GM12878 (cell line): Measurements from ENCODE around the gene PCSK1. TPM values are rescaled to one million over a fixed set of nuclear protein-coding genes. Genes with fewer than 3 reads are reported as not detected.

Experiments
- ATAC-seq: fragments of 200-7000 bp; cut with Tn5 transposase; 3 replicates; pipeline ENCODE4 v1.9.1; 2020; ENCODE audit warnings: mild to moderate bottlenecking, moderate library complexity
- BruUV-seq: library from RNA; stranded (reverse); fragments of 400-500 nt; replicated peaks from 2 replicates; lab custom pipeline; 2021; lab: Mats Ljungman, UMichigan
- CTCF ChIA-PET: fragments of 300-600 bp; sonication (Branson Sonifier 250); formaldehyde crosslinking; extraction: SDS; loops from one replicate; lab custom pipeline; 2021; ENCODE audit warnings: inconsistent platforms; lab: Yijun Ruan, JAX
- POLR2A ChIA-PET: fragments of 350-600 bp; formaldehyde crosslinking; extraction: SDS; loops from one replicate; lab custom pipeline; 2021; ENCODE audit warnings: inconsistent platforms; lab: Charles Lee
- RAD21 ChIA-PET: fragments of 300-600 bp; sonication (Branson Sonifier 250); formaldehyde crosslinking; loops from one replicate; lab custom pipeline; 2023; ENCODE audit warnings: antibody characterized with exemption; ENCODE audit not compliant: unreplicated experiment; lab: Charles Lee
- SMC1A ChIA-PET: fragments of 300-600 bp; sonication (Branson Sonifier 250); formaldehyde crosslinking; loops from one replicate; lab custom pipeline; 2023; ENCODE audit not compliant: unreplicated experiment, uncharacterized antibody; lab: Charles Lee
- DNase-seq: peaks from one replicate; pipeline ENCODE4 v3.0.0-alpha.2; 2011; ENCODE audit warnings: low read depth, low spot score
- FAIRE-seq: peaks from 3 replicates; lab custom pipeline; 2011; peaks lifted over from hg19 to GRCh38; lab: Jason Lieb, UNC
- H2AFZ ChIP-seq: 2 replicates; pipeline ENCODE4 v1.6.0; 2011; ENCODE audit warnings: low read depth, low read length, control low read depth; ENCODE audit not compliant: control insufficient read depth
- H3K27ac ChIP-seq: 2 replicates; pipeline ENCODE4 v1.5.1; 2011; ENCODE audit warnings: control low read depth; ENCODE audit not compliant: control insufficient read depth, insufficient read depth
- H3K27me3 ChIP-seq, 2 experiments: replicated peaks in 1 of 2; 2 replicates each; pipeline versions ENCODE4 v1.6.0 to v1.6.1; 2011; ENCODE audit warnings: low read length in 1 of 2; ENCODE audit not compliant: control insufficient read depth in 2 of 2, insufficient read depth in 2 of 2
- H3K36me3 ChIP-seq, 2 experiments: 2 replicates each; pipeline ENCODE4 v1.5.1; 2011; ENCODE audit warnings: low read length in 1 of 2; ENCODE audit not compliant: control insufficient read depth in 2 of 2, insufficient read depth in 2 of 2
- H3K4me1 ChIP-seq: 2 replicates; pipeline ENCODE4 v1.6.1; 2011; ENCODE audit warnings: mild to moderate bottlenecking, low read length, moderate library complexity, mixed read lengths; ENCODE audit not compliant: control insufficient read depth, insufficient read depth
- H3K4me2 ChIP-seq: 2 replicates; pipeline ENCODE4 v1.6.0; 2011; ENCODE audit warnings: control low read depth; ENCODE audit not compliant: control insufficient read depth, insufficient read depth
- H3K4me3 ChIP-seq: fragments of 200-600 bp; sonication (generic); 2 replicates; pipeline ENCODE4 v1.5.1; 2016
- H3K79me2 ChIP-seq: 2 replicates; pipeline ENCODE4 v1.6.0; 2011; ENCODE audit warnings: low read length; ENCODE audit not compliant: control insufficient read depth, insufficient read depth
- H3K9ac ChIP-seq: 2 replicates; pipeline ENCODE4 v1.8.0; 2011; ENCODE audit warnings: low read length, control low read depth, mixed read lengths; ENCODE audit not compliant: control insufficient read depth, insufficient read depth
- H3K9me3 ChIP-seq: replicated peaks from 3 replicates; pipeline ENCODE4 v1.5.1; 2011; ENCODE audit warnings: mild to moderate bottlenecking, low read length; ENCODE audit not compliant: control insufficient read depth, insufficient read depth
- H4K20me1 ChIP-seq: 2 replicates; pipeline ENCODE4 v1.6.0; 2011; ENCODE audit not compliant: control insufficient read depth, insufficient read depth
- BRCA1 ChIP-seq: IDR thresholded peaks from 2 replicates; pipeline ENCODE4 v1.6.1; 2011; ENCODE audit warnings: low read depth, low read length, improper control_type of control experiment
- CBFB ChIP-seq: IDR thresholded peaks from 2 replicates; pipeline ENCODE4 v1.6.1; 2016; ENCODE audit warnings: antibody characterized with exemption, low read depth
- CHD2 ChIP-seq: IDR thresholded peaks from 2 replicates; pipeline ENCODE4 v1.6.1; 2011; ENCODE audit warnings: low read depth, low read length, improper control_type of control experiment, borderline replicate concordance
- EED ChIP-seq: sonication (generic); IDR thresholded peaks from 2 replicates; pipeline ENCODE4 v1.6.1; 2016; ENCODE audit warnings: antibody characterized with exemption, low read depth
- IKZF1 ChIP-seq: fragments of 450-650 bp; conservative IDR thresholded peaks from 2 replicates; pipeline ENCODE4 v1.6.1; 2017; ENCODE audit warnings: antibody characterized with exemption, mild to moderate bottlenecking
- POLR2AphosphoS5 ChIP-seq: IDR thresholded peaks from 2 replicates; pipeline ENCODE4 v1.6.1; 2011; ENCODE audit warnings: mild to moderate bottlenecking, low read length, inconsistent platforms
- POU2F2 ChIP-seq: IDR thresholded peaks from 3 replicates; pipeline ENCODE4 v1.6.1; 2011; ENCODE audit warnings: low read depth, mild to moderate bottlenecking, low read length, borderline replicate concordance
- TBL1XR1 ChIP-seq: IDR thresholded peaks from 2 replicates; pipeline ENCODE4 v1.6.1; 2012; ENCODE audit warnings: low read depth, low read length, improper control_type of control experiment
- WGBS: methylation state at CpG from one replicate; pipeline ENCODE4 v1.1.6; 2016; ENCODE audit warnings: low lambda C conversion rate; ENCODE audit not compliant: insufficient replicate concordance, insufficient coverage; ENCODE audit errors: missing lambda C conversion rate; 5-methylcytosine and 5-hydroxymethylcytosine counted together
- in situ Hi-C: fragments of 300-500 bp; cut with MboI; formaldehyde crosslinking; loops from 9 replicates; pipeline ENCODE4 v1.14.3; 2018; ENCODE audit warnings: mixed read lengths
- intact Hi-C: fragments of 100-400 bp; cut with micrococcal nuclease; formaldehyde crosslinking; loops from one replicate; pipeline ENCODE4 v1.14.2; 2022; ENCODE audit not compliant: unreplicated experiment
- polyA plus RNA-seq, 11 experiments: library from polyadenylated mRNA; depleted of rRNA in 4 of 11; unstranded in 6 of 11; stranded (reverse) in 5 of 11; fragments of >200 nt; fragmentation: Nextera tagmentation in 4 of 11; fragmentation: Illumina TruSeq in 1 of 11; extraction: Ambion mirVana in 4 of 11; extraction: Trizol in 1 of 11; gene quantifications; 1 replicate in 1 of 11; 2 replicates in 10 of 11; pipeline versions ENCODE4 v1.2.1 to v1.2.3, GENCODE V29; 2011 to 2016; ENCODE audit warnings: inconsistent platforms in 2 of 11, missing spikeins in 2 of 11, low read depth in 1 of 11
- total RNA-seq, 4 experiments: library from RNA; depleted of rRNA in 3 of 4; stranded (reverse); fragments of >200 nt in 3 of 4; fragmentation: Illumina TruSeq in 1 of 4; extraction: Trizol in 1 of 4; gene quantifications; 2 replicates each; pipeline versions ENCODE4 v1.2.1 to v1.2.3, GENCODE V29; 2013 to 2021
- TF ChIP-seq, protein P1 (sequence below): IDR thresholded peaks from 2 replicates; pipeline ENCODE4 v1.6.1; 2012; ENCODE audit warnings: mild to moderate bottlenecking, low read depth, low read length
- TF ChIP-seq, protein P2 (sequence below): fragments of 450-650 bp; IDR thresholded peaks from 2 replicates; pipeline ENCODE4 v1.6.1; 2018; ENCODE audit warnings: borderline replicate concordance, mild to moderate bottlenecking; ENCODE audit not compliant: partially characterized antibody

Gene PCSK1
- total and polyA plus RNA-seq, 10 of the 15 experiments (the other 5 are each of a cell fraction or from before 2014, with no cell fraction given), result 0.03 to 0.24 (median 0.07) TPM; not detected in 4

DNA sequence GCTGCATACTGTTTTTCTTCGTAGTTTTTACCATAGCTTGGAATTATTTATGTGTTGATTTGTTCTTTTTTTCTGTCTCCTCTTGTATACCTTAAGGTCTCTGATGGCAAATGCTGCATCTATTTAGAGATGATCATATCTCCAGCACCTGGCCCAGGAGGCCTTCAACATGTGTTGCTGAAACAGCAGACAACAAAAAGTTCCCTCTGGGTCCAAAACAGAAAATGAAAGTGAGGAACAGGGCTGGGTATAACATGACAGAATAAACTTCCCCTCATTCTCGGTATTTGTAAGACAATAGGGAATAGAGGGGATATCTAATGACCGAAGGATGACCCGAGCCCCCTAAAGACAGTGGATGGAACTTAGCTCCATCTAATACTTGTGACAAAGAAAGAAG is 22.7 kb upstream of the PCSK1 start:
- 26% methylated on average over 4 of the region's 4 CpGs for WGBS
- no peaks in the 10 kb centered on the region for H3K4me1 ChIP-seq
- no peaks in the 10 kb centered on the region for H3K9me3 ChIP-seq
- no peaks in the 10 kb centered on the region for H3K36me3 ChIP-seq
- no peak overlapping the region for H3K9ac ChIP-seq
- ChIA-PET POLR2A (no interaction called here), RAD21 (interaction anchor here (2.8 kb wide), 1 partner anchor 16 kb away, joined by 9 read pairs; no protein-coding TSS in a partner anchor), CTCF (interaction anchor here (1.1 to 1.9 kb wide), 4 partner anchors 14 to 119 kb away, joined by 3 to 6 read pairs (median 4); no protein-coding TSS in a partner anchor), SMC1A (interaction anchor here (0.6 to 1.6 kb wide), 2 partner anchors 8 to 145 kb away, joined by 3 to 4 read pairs; no protein-coding TSS in a partner anchor)
- intact Hi-C loops, result no loop called here
- H3K27ac ChIP-seq, result no peak overlapping the region
- H4K20me1 ChIP-seq, result no peaks in the 10 kb centered on the region
- H3K4me3 ChIP-seq, result no peak overlapping the region
- in situ Hi-C loops, result no loop called here
- H3K79me2 ChIP-seq, result no peaks in the 10 kb centered on the region
- no peak overlapping the region; the same call in 1 of the 2 replicates for H3K4me2 ChIP-seq
- no peak overlapping the region; the same call in 1 of the 2 replicates for H2AFZ ChIP-seq
- DNase-seq (no peak), FAIRE-seq (no peak), ATAC-seq (peak; percentile 45; the same call in 2 of the 3 replicates)
- TF ChIP-seq CHD2 (no peak), BRCA1 (no peak), POU2F2 (no peak), CBFB (no peak), EED (no peak), IKZF1 (no peak), POLR2AphosphoS5 (no peak), TBL1XR1 (no peak)
- TF ChIP-seq, protein P1, sequence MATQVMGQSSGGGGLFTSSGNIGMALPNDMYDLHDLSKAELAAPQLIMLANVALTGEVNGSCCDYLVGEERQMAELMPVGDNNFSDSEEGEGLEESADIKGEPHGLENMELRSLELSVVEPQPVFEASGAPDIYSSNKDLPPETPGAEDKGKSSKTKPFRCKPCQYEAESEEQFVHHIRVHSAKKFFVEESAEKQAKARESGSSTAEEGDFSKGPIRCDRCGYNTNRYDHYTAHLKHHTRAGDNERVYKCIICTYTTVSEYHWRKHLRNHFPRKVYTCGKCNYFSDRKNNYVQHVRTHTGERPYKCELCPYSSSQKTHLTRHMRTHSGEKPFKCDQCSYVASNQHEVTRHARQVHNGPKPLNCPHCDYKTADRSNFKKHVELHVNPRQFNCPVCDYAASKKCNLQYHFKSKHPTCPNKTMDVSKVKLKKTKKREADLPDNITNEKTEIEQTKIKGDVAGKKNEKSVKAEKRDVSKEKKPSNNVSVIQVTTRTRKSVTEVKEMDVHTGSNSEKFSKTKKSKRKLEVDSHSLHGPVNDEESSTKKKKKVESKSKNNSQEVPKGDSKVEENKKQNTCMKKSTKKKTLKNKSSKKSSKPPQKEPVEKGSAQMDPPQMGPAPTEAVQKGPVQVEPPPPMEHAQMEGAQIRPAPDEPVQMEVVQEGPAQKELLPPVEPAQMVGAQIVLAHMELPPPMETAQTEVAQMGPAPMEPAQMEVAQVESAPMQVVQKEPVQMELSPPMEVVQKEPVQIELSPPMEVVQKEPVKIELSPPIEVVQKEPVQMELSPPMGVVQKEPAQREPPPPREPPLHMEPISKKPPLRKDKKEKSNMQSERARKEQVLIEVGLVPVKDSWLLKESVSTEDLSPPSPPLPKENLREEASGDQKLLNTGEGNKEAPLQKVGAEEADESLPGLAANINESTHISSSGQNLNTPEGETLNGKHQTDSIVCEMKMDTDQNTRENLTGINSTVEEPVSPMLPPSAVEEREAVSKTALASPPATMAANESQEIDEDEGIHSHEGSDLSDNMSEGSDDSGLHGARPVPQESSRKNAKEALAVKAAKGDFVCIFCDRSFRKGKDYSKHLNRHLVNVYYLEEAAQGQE, result no peak
- TF ChIP-seq, protein P2, sequence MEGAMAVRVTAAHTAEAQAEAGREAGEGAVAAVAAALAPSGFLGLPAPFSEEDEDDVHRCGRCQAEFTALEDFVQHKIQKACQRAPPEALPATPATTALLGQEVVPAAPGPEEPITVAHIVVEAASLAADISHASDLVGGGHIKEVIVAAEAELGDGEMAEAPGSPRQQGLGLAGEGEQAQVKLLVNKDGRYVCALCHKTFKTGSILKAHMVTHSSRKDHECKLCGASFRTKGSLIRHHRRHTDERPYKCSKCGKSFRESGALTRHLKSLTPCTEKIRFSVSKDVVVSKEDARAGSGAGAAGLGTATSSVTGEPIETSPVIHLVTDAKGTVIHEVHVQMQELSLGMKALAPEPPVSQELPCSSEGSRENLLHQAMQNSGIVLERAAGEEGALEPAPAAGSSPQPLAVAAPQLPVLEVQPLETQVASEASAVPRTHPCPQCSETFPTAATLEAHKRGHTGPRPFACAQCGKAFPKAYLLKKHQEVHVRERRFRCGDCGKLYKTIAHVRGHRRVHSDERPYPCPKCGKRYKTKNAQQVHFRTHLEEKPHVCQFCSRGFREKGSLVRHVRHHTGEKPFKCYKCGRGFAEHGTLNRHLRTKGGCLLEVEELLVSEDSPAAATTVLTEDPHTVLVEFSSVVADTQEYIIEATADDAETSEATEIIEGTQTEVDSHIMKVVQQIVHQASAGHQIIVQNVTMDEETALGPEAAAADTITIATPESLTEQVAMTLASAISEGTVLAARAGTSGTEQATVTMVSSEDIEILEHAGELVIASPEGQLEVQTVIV, result no peak
- BruUV-seq, result no TSS peak
- H3K27me3 ChIP-seq, result no peaks in the 10 kb centered on the region
